Coronary artery (tissue), 2 donors: ENCODE data around the gene BCOR.

Source experiments
- DNase-seq: peaks from one replicate; pipeline ENCODE4 v3.0.0-alpha.2; 2017; ENCODE audit warnings: low spot score
- H3K27ac ChIP-seq, 2 donors: fragments of 200-600 bp; sonication (generic); one replicate each; pipeline ENCODE4 v1.5.1; 2016 to 2019
- H3K4me3 ChIP-seq: fragments of 200-600 bp; sonication (generic); 2 replicates; pipeline ENCODE4 v1.5.1; 2016; ENCODE audit warnings: mild to moderate bottlenecking, moderate library complexity
- CTCF ChIP-seq: fragments of 200-600 bp; sonication (generic); IDR thresholded peaks from one replicate; pipeline ENCODE4 v1.5.1; 2019; ENCODE audit warnings: antibody characterized with exemption

The BCOR gene

GRCh38 chrX:40049084-40049641, 48.6 kb downstream of the BCOR start:
- no peak for TF ChIP-seq CTCF
- Histone ChIP-seq H3K4me3 (no peak overlapping the region), H3K27ac (no peak overlapping the region)
- no peak for DNase-seq

- H3K4me3 ChIP-seq: no peak overlapping the region
- no peak overlapping the region for H3K27ac ChIP-seq
- no peak for TF ChIP-seq CTCF
- no peak for DNase-seq
These were observed 50.3 kb downstream of the BCOR start for GRCh38 chrX:40047485-40047884.

- no peak for DNase-seq
- no peak for TF ChIP-seq CTCF
- Histone ChIP-seq H3K27ac (no peak overlapping the region), H3K4me3 (no peak overlapping the region)
These were observed 53.9 kb downstream of the BCOR start for GRCh38 chrX:40043895-40044294.

GRCh38 chrX:40041915-40042314, 55.8 kb downstream of the BCOR start:
- Histone ChIP-seq H3K27ac (no peak overlapping the region), H3K4me3 (no peak overlapping the region)
- no peak for DNase-seq
- TF ChIP-seq CTCF: no peak

GRCh38 chrX:40040686-40041461, 56.9 kb downstream of the BCOR start:
- Histone ChIP-seq H3K27ac (no peak overlapping the region), H3K4me3 (no peak overlapping the region)
- no peak for DNase-seq
- TF ChIP-seq CTCF: no peak

- no peak overlapping the region for H3K27ac ChIP-seq
- no peak for TF ChIP-seq CTCF
- DNase-seq: no peak
- no peak overlapping the region for H3K4me3 ChIP-seq
These were observed 57.9 kb downstream of the BCOR start for GRCh38 chrX:40039887-40040286.

GRCh38 chrX:40037367-40037766, 60.4 kb downstream of the BCOR start:
- Histone ChIP-seq H3K27ac (no peak overlapping the region), H3K4me3 (no peak overlapping the region)
- no peak for DNase-seq
- TF ChIP-seq CTCF: no peak
